ENCODE results near the gene ZSCAN30. TPM values are rescaled to one million over a fixed set of nuclear protein-coding genes. Genes with fewer than 3 reads are reported as not detected.

Gene ZSCAN30
- total and polyA plus RNA-seq, 10 of the 15 experiments (the other 5 are each of a cell fraction or from before 2014, with no cell fraction given), result 2.7 to 15.7 (median 11.2) TPM

- no peak for TF ChIP-seq EP300 (IDR thresholded peaks at IDR 0.05; ENCODE audit: borderline replicate concordance in 1 of 2, control insufficient read depth in 1 of 2, low read depth in 2 of 2, low read length in 2 of 2)
- no peak for TF ChIP-seq HDAC2 (IDR thresholded peaks at IDR 0.05)
- TF ChIP-seq ZBTB33 (IDR thresholded peaks at IDR 0.05), result no peak
Measured at GRCh38 chr18:35296060-35296459, 6.0 kb upstream of the ZSCAN30 start (continued).

GRCh38 chr18:35291166-35291565 is 1.1 kb upstream of the ZSCAN30 start:
- ChIA-PET POLR2A (interaction anchor here (1.0 kb wide), 1 partner anchor 54 kb away, joined by 3 read pairs; the partner anchor contains the start of gene ZNF24), CTCF (interaction anchor here (0.6 to 0.9 kb wide), 2 partner anchors 57 to 347 kb away, joined by 4 to 5 read pairs; no protein-coding TSS in a partner anchor), RAD21 (ENCODE audit: unreplicated experiment) (no interaction called here), SMC1A (ENCODE audit: uncharacterized antibody, unreplicated experiment) (interaction anchor here (1.0 to 2.0 kb wide), 3 partner anchors 45 to 278 kb away, joined by 3 to 6 read pairs (median 3); no protein-coding TSS in a partner anchor)
- Histone ChIP-seq H3K79me2 (ENCODE audit: control insufficient read depth, insufficient read depth, low read length) (peaks cover 22% of the 10 kb centered on the region), H3K9me3 (replicated peaks; ENCODE audit: control insufficient read depth, insufficient read depth, low read length) (peaks cover 16% of the 10 kb centered on the region), H2AFZ (ENCODE audit: control insufficient read depth, low read depth, low read length) (no peak overlapping the region), H3K27ac (ENCODE audit: control insufficient read depth, insufficient read depth) (no peak overlapping the region), H3K9ac (ENCODE audit: control insufficient read depth, insufficient read depth, low read length) (peak overlapping the region; percentile 86), H3K4me1 (ENCODE audit: control insufficient read depth, insufficient read depth, low read length) (no peaks in the 10 kb centered on the region; the same call in 1 of the 2 replicates), H3K27me3 (replicated peaks in 1 of 2; ENCODE audit: control insufficient read depth in 2 of 2, insufficient read depth in 2 of 2, low read length in 1 of 2) (no peaks in the 10 kb centered on the region), H3K4me2 (ENCODE audit: control insufficient read depth, insufficient read depth) (peak overlapping the region; percentile 78), H4K20me1 (ENCODE audit: control insufficient read depth, insufficient read depth) (no peaks in the 10 kb centered on the region), H3K36me3 (ENCODE audit: control insufficient read depth in 2 of 2, insufficient read depth in 2 of 2, low read length in 1 of 2) (peaks cover 0 to 18% of the 10 kb centered on the region in 2 experiments; a peak in 2 of 4 replicates), H3K4me3 (peak overlapping the region; percentile 83)
- DNase-seq (ENCODE audit: low read depth, low spot score) (no peak), FAIRE-seq (no peak), ATAC-seq (peak; percentile 11)
- WGBS (ENCODE audit: insufficient coverage, insufficient replicate concordance, low lambda C conversion rate, missing lambda C conversion rate), result 69% methylated on average over 2 of the region's 2 CpGs
- in situ Hi-C loops (cut with MboI) (loop anchor here (5.0 kb wide), 2 partner anchors 49 to 51 kb away; partner anchors contain the start of genes ZNF24 and ZNF397), intact Hi-C loops (cut with micrococcal nuclease; ENCODE audit: unreplicated experiment) (loop anchor here (5.0 kb wide), 2 partner anchors 51 to 249 kb away; partner anchors contain the start of genes MAPRE2 and ZNF24)
- BruUV-seq (replicated peaks), result no TSS peak
- no peak for TF ChIP-seq BACH1 (IDR thresholded peaks at IDR 0.05; ENCODE audit: borderline replicate concordance)
- no peak for TF ChIP-seq CTCF (IDR thresholded peaks at IDR 0.05 in 2 of 3, conservative IDR thresholded peaks at IDR 0.05 in 1 of 3; ENCODE audit: control insufficient read depth in 2 of 3, extremely low read depth in 1 of 3, insufficient read depth in 1 of 3, low read depth in 3 of 3, low read length in 3 of 3)
- no peak for TF ChIP-seq CUX1 (IDR thresholded peaks at IDR 0.05; ENCODE audit: insufficient replicate concordance, low read depth, low read length)
- TF ChIP-seq SMC3 (IDR thresholded peaks at IDR 0.05; ENCODE audit: borderline replicate concordance, low read length), result no peak
- no peak for TF ChIP-seq GABPA (IDR thresholded peaks at IDR 0.05; ENCODE audit: low read depth)
- TF ChIP-seq EZH2 (IDR thresholded peaks at IDR 0.05; ENCODE audit: borderline replicate concordance, control insufficient read depth, low read depth, low read length), result no peak
- TF ChIP-seq RELA (IDR thresholded peaks at IDR 0.05; ENCODE audit: borderline replicate concordance, partially characterized antibody), result no peak
- TF ChIP-seq ZNF207 (IDR thresholded peaks at IDR 0.05; ENCODE audit: borderline replicate concordance), result no peak
- no peak for TF ChIP-seq MAX (IDR thresholded peaks at IDR 0.05; ENCODE audit: low read depth, low read length)

All from GM12878 (cell line).